ENCODE results near the gene FGGY. TPM values are rescaled to one million over a fixed set of nuclear protein-coding genes. Genes with fewer than 3 reads are reported as not detected.
"Not testable (repeated sequence)": the region's sequence is repeated elsewhere in the genome, so short reads cannot be mapped to it uniquely, and the experiment has no call there.

Gene FGGY
- total RNA-seq = 17.1 and 24.6 TPM in 2 replicates

DNA sequence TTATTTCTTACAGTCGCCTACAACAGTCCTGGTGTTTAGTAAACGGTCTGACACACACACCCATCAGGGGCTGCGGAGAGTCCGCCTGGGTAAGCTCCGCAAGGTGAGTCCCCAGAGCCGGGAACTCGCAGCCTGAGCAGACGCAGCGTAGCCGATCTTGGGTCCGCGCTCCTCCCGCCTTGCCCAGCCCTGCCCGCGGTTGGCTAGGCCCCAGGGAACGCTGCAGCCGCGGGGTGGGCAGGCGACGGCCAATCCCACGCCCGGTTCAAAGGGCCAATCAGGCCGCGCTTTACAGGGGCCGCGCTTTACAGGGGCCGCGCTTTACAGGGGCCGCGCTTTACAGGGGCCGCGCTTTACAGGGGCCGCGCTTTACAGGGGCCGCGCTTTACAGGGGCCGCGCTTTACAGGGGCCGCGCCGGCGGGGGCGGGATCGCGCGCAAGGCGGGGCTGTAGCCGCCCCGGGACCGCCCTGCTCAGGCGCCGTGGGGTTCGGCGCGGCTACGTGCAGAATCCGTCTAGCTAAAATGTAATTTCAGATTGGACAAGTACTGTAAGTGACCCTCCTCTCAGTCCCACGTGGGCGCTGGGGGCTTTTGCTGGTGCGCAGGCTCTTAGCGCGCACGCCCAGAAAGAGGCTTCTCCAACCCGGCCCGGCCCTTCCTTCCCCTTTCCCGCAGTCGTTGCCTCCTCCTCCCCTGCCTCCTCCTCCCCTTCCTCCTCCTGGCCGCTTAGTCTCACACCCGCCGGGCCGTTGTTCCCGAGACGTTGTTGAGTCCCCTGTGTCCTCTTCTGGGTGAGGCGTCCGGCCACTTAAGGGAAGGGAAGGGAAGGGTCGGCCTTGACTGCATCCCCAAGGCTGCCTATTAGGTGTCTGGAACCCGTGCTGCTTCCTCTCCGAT, at the start of gene FGGY:
TSS of gene FGGY (plus strand) at position 737 of the 899 bp plus-strand sequence. CDS start 24,456 bp downstream, outside the sequence.
- Histone ChIP-seq H3K27me3 (ENCODE audit: insufficient read depth, low read length) (no peaks in the 10 kb centered on the region), H4K20me1 (ENCODE audit: insufficient read depth, low read length) (no peaks in the 10 kb centered on the region), H3K79me2 (ENCODE audit: insufficient read depth, low read length) (no peaks in the 10 kb centered on the region), H3K4me1 (ENCODE audit: insufficient read depth, low read length) (peaks cover 10% of the 10 kb centered on the region), H3K9me3 (ENCODE audit: low read depth, low read length) (no peaks in the 10 kb centered on the region), H3K36me3 (ENCODE audit: insufficient read depth, low read length) (no peaks in the 10 kb centered on the region), H2AFZ (ENCODE audit: low read length) (peak within 1 kb of the TSS; percentile 99), H3K4me3 (ENCODE audit: insufficient read depth, low read length) (peak within 1 kb of the TSS; percentile 86), H3K4me2 (ENCODE audit: insufficient read depth, low read length) (peak within 1 kb of the TSS; percentile 98), H3K27ac (ENCODE audit: low read depth, low read length) (peak within 1 kb of the TSS; percentile 96)
- TF ChIP-seq, protein P1, sequence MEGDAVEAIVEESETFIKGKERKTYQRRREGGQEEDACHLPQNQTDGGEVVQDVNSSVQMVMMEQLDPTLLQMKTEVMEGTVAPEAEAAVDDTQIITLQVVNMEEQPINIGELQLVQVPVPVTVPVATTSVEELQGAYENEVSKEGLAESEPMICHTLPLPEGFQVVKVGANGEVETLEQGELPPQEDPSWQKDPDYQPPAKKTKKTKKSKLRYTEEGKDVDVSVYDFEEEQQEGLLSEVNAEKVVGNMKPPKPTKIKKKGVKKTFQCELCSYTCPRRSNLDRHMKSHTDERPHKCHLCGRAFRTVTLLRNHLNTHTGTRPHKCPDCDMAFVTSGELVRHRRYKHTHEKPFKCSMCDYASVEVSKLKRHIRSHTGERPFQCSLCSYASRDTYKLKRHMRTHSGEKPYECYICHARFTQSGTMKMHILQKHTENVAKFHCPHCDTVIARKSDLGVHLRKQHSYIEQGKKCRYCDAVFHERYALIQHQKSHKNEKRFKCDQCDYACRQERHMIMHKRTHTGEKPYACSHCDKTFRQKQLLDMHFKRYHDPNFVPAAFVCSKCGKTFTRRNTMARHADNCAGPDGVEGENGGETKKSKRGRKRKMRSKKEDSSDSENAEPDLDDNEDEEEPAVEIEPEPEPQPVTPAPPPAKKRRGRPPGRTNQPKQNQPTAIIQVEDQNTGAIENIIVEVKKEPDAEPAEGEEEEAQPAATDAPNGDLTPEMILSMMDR (IDR thresholded peaks at IDR 0.05; ENCODE audit: extremely low read depth, low read depth, low read length) = no peak
- peak; percentile 98 for DNase-seq (ENCODE audit: insufficient read length, low spot score, missing footprints)

DNA sequence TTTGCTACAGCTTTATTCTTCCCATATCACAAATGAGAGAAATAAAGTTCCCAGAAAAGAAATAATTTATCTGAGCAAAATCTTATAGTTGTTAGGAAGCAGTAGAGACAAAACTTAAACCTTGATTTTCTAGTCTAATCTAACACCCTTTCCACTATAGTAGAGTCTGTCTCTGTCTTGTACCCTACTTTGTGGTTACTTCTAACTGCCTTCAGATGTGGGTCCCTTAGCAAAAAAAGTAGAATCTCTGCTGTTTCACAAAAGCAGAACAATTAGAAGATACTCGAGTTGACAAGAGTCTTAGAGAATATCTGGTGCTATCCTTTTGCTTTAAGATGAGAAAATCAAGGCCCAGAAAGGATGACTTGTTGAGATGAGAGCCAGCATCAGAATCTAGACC, 48.1 kb upstream of the FGGY start:
- H3K4me1 ChIP-seq (ENCODE audit: insufficient read depth, low read length) = no peaks in the 10 kb centered on the region
- H3K27ac ChIP-seq (ENCODE audit: low read depth, low read length) = no peak overlapping the region
- H3K27me3 ChIP-seq (ENCODE audit: insufficient read depth, low read length) = no peaks in the 10 kb centered on the region
- H3K9me3 ChIP-seq (ENCODE audit: low read depth, low read length) = no peaks in the 10 kb centered on the region
- no peak for DNase-seq (ENCODE audit: insufficient read length, low spot score, missing footprints)
- no peaks in the 10 kb centered on the region for H3K36me3 ChIP-seq (ENCODE audit: insufficient read depth, low read length)
- H3K4me2 ChIP-seq (ENCODE audit: insufficient read depth, low read length) = no peak overlapping the region
- H4K20me1 ChIP-seq (ENCODE audit: insufficient read depth, low read length) = no peaks in the 10 kb centered on the region
- no peaks in the 10 kb centered on the region for H3K79me2 ChIP-seq (ENCODE audit: insufficient read depth, low read length)
- H2AFZ ChIP-seq (ENCODE audit: low read length) = no peak overlapping the region
- H3K4me3 ChIP-seq (ENCODE audit: insufficient read depth, low read length) = no peak overlapping the region
- TF ChIP-seq, protein P1 (IDR thresholded peaks at IDR 0.05; ENCODE audit: extremely low read depth, low read depth, low read length) = no peak

- H3K4me3 ChIP-seq (ENCODE audit: insufficient read depth, low read length) = no peak overlapping the region
- no peaks in the 10 kb centered on the region for H3K4me1 ChIP-seq (ENCODE audit: insufficient read depth, low read length)
- H3K9me3 ChIP-seq (ENCODE audit: low read depth, low read length) = no peaks in the 10 kb centered on the region
- TF ChIP-seq, protein P1 (IDR thresholded peaks at IDR 0.05; ENCODE audit: extremely low read depth, low read depth, low read length) = no peak
- no peaks in the 10 kb centered on the region for H4K20me1 ChIP-seq (ENCODE audit: insufficient read depth, low read length)
- H2AFZ ChIP-seq (ENCODE audit: low read length) = peak overlapping the region; percentile 35
- no peak overlapping the region for H3K4me2 ChIP-seq (ENCODE audit: insufficient read depth, low read length)
- no peaks in the 10 kb centered on the region for H3K79me2 ChIP-seq (ENCODE audit: insufficient read depth, low read length)
- DNase-seq (ENCODE audit: insufficient read length, low spot score, missing footprints) = no peak
- H3K27me3 ChIP-seq (ENCODE audit: insufficient read depth, low read length) = no peaks in the 10 kb centered on the region
- H3K27ac ChIP-seq (ENCODE audit: low read depth, low read length) = no peak overlapping the region
- H3K36me3 ChIP-seq (ENCODE audit: insufficient read depth, low read length) = no peaks in the 10 kb centered on the region
These were observed 47.3 kb upstream of the FGGY start for GRCh38 chr1:59249396-59250137.

GRCh38 chr1:59251061-59251460, 45.8 kb upstream of the FGGY start:
- H3K36me3 ChIP-seq (ENCODE audit: insufficient read depth, low read length); H3K27ac ChIP-seq (ENCODE audit: low read depth, low read length); H4K20me1 ChIP-seq (ENCODE audit: insufficient read depth, low read length): not testable (repeated sequence)

GRCh38 chr1:59256429-59256828, 40.5 kb upstream of the FGGY start:
- H3K27ac ChIP-seq (ENCODE audit: low read depth, low read length); H3K79me2 ChIP-seq (ENCODE audit: insufficient read depth, low read length); H3K4me3 ChIP-seq (ENCODE audit: insufficient read depth, low read length); H3K4me2 ChIP-seq (ENCODE audit: insufficient read depth, low read length); H3K4me1 ChIP-seq (ENCODE audit: insufficient read depth, low read length); H3K27me3 ChIP-seq (ENCODE audit: insufficient read depth, low read length); H3K9me3 ChIP-seq (ENCODE audit: low read depth, low read length); H3K36me3 ChIP-seq (ENCODE audit: insufficient read depth, low read length); H4K20me1 ChIP-seq (ENCODE audit: insufficient read depth, low read length); H2AFZ ChIP-seq (ENCODE audit: low read length); DNase-seq (ENCODE audit: insufficient read length, low spot score, missing footprints): not testable (repeated sequence)

More at GRCh38 chr1:59251061-59251460, 45.8 kb upstream of the FGGY start:
- H3K4me2 ChIP-seq (ENCODE audit: insufficient read depth, low read length); H3K9me3 ChIP-seq (ENCODE audit: low read depth, low read length); H3K27me3 ChIP-seq (ENCODE audit: insufficient read depth, low read length); H2AFZ ChIP-seq (ENCODE audit: low read length); DNase-seq (ENCODE audit: insufficient read length, low spot score, missing footprints); H3K4me1 ChIP-seq (ENCODE audit: insufficient read depth, low read length); H3K79me2 ChIP-seq (ENCODE audit: insufficient read depth, low read length); H3K4me3 ChIP-seq (ENCODE audit: insufficient read depth, low read length): not testable (repeated sequence)

All from osteoblast (primary cell).